Measurements from ENCODE around the gene SEC14L5.

GRCh38 chr16:4980691-4981090 is 22.6 kb downstream of the SEC14L5 start:
- TF ChIP-seq EZH2 (IDR thresholded peaks at IDR 0.05; ENCODE audit: borderline replicate concordance, low read length) (no peak), CTCF (IDR thresholded peaks at IDR 0.05; ENCODE audit: low read length) (no peak)
